Liver (tissue), 9 donors: Measurements from ENCODE around the gene TXLNA. TPM values are rescaled to one million over a fixed set of nuclear protein-coding genes. Genes with fewer than 3 reads are reported as not detected.

Experiments
- DNase-seq: peaks from one replicate; pipeline ENCODE4 v3.0.0-alpha.2; 2017; ENCODE audit warnings: low spot score
- H3K27ac ChIP-seq, 2 donors: one replicate each; pipeline ENCODE4 v1.7.0; 2013; ENCODE audit warnings: inconsistent platforms in 2 of 2, low read length in 2 of 2, control low read depth in 1 of 2, low read depth in 1 of 2, mild to moderate bottlenecking in 1 of 2
- H3K27me3 ChIP-seq, 4 donors: one replicate each; pipeline versions ENCODE4 v1.6.1 to v1.7.0; 2013; ENCODE audit warnings: low read length in 3 of 4, inconsistent platforms in 1 of 4, mild to moderate bottlenecking in 1 of 4, moderate library complexity in 1 of 4; ENCODE audit not compliant: control insufficient read depth in 4 of 4, insufficient read depth in 4 of 4
- H3K36me3 ChIP-seq, 4 donors: one replicate each; pipeline versions ENCODE4 v1.6.1 to v1.7.0; 2013; ENCODE audit warnings: low read length in 3 of 4, mild to moderate bottlenecking in 3 of 4, low read depth in 1 of 4, moderate library complexity in 1 of 4; ENCODE audit not compliant: control insufficient read depth in 4 of 4, insufficient read depth in 3 of 4
- H3K4me1 ChIP-seq, 4 donors: one replicate each; pipeline versions ENCODE4 v1.6.1 to v1.7.0; 2013; ENCODE audit warnings: low read length in 3 of 4, mild to moderate bottlenecking in 3 of 4, moderate library complexity in 1 of 4; ENCODE audit not compliant: control insufficient read depth in 4 of 4, insufficient read depth in 4 of 4
- H3K4me3 ChIP-seq, 3 donors: one replicate each; pipeline versions ENCODE4 v1.6.1 to v1.7.0; 2013; ENCODE audit warnings: low read length in 3 of 3, control low read depth in 1 of 3, low read depth in 1 of 3, mild to moderate bottlenecking in 1 of 3
- H3K9ac ChIP-seq, 2 donors: one replicate each; pipeline ENCODE4 v1.7.0; 2013; ENCODE audit warnings: low read length in 2 of 2, mild to moderate bottlenecking in 2 of 2, moderate library complexity in 2 of 2, control low read depth in 1 of 2, low read depth in 1 of 2
- H3K9me3 ChIP-seq, 4 donors: one replicate each; pipeline versions ENCODE4 v1.6.1 to v1.7.0; 2013; ENCODE audit warnings: low read length in 3 of 4; ENCODE audit not compliant: control insufficient read depth in 4 of 4
- CTCF ChIP-seq: fragments of 150-350 bp; IDR thresholded peaks from 2 replicates; pipeline ENCODE4 v1.5.1; 2017; ENCODE audit warnings: improper control_type of control experiment, low read depth, low read length; ENCODE audit not compliant: missing input control
- EGR1 ChIP-seq, 2 donors: IDR thresholded peaks; 2 replicates each; pipeline ENCODE4 v1.6.1; 2016 to 2018; ENCODE audit warnings: antibody characterized with exemption in 2 of 2, low read depth in 2 of 2
- FOXA1 ChIP-seq: IDR thresholded peaks from 2 replicates; pipeline ENCODE4 v1.6.1; 2016; ENCODE audit warnings: antibody characterized with exemption
- FOXA2 ChIP-seq: IDR thresholded peaks from 2 replicates; pipeline ENCODE4 v1.6.1; 2016; ENCODE audit warnings: antibody characterized with exemption
- GABPA ChIP-seq, 2 donors: IDR thresholded peaks in 1 of 2; conservative IDR thresholded peaks in 1 of 2; 2 replicates each; pipeline ENCODE4 v1.6.1; 2016; ENCODE audit warnings: antibody characterized with exemption in 2 of 2, mild to moderate bottlenecking in 1 of 2, moderate library complexity in 1 of 2
- HNF4A ChIP-seq, 2 donors: conservative IDR thresholded peaks; 2 replicates each; pipeline ENCODE4 v1.6.1; 2016; ENCODE audit warnings: antibody characterized with exemption in 2 of 2, mild to moderate bottlenecking in 2 of 2
- HNF4G ChIP-seq: IDR thresholded peaks from 2 replicates; pipeline ENCODE4 v1.6.1; 2016; ENCODE audit warnings: antibody characterized with exemption
- JUND ChIP-seq, 2 donors: IDR thresholded peaks; 2 replicates each; pipeline ENCODE4 v1.6.1; 2016; ENCODE audit warnings: antibody characterized with exemption in 2 of 2
- MAX ChIP-seq: IDR thresholded peaks from 2 replicates; pipeline ENCODE4 v1.6.1; 2016; ENCODE audit warnings: antibody characterized with exemption
- REST ChIP-seq: IDR thresholded peaks from 2 replicates; pipeline ENCODE4 v1.6.1; 2016; ENCODE audit warnings: antibody characterized with exemption, mild to moderate bottlenecking
- TAF1 ChIP-seq: conservative IDR thresholded peaks from 2 replicates; pipeline ENCODE4 v1.6.1; 2016; ENCODE audit warnings: antibody characterized with exemption, mild to moderate bottlenecking
- ZBTB33 ChIP-seq: IDR thresholded peaks from 2 replicates; pipeline ENCODE4 v1.6.1; 2016; ENCODE audit warnings: antibody characterized with exemption
- WGBS: extraction: QIAGEN DNeasy Blood & Tissue Kit; methylation state at CpG from one replicate; pipeline ENCODE4 v1.1.7; 2013; 5-methylcytosine and 5-hydroxymethylcytosine counted together
- polyA plus RNA-seq, 2 donors: library from polyadenylated mRNA; stranded (reverse) in 1 of 2; unstranded in 1 of 2; fragments of 200-250 nt in 1 of 2; fragments of >200 nt in 1 of 2; fragmentation: Nextera tagmentation in 1 of 2; extraction: Ambion mirVana in 1 of 2; gene quantifications; one replicate each; pipeline versions ENCODE4 v1.2.1 to v1.2.3, GENCODE V29; 2013 to 2015
- total RNA-seq, 2 donors: library from RNA; depleted of rRNA; stranded (reverse); fragments of >200 nt; gene quantifications; one replicate each; pipeline ENCODE4 v1.2.3, GENCODE V29; 2014
- donor health status: healthy.
- donor health status: healthy.
- donor health status: healthy.
- donor health status: healthy.
- donor health status: healthy.

Gene TXLNA
- total and polyA plus RNA-seq, 4 donors, result 17.9 to 46.7 (median 28.9) TPM

GRCh38 chr1:32198237-32199042 lies 19.0 kb downstream of the TXLNA start:
- Histone ChIP-seq H3K27me3 (no peaks in the 10 kb centered on the region), H3K27ac (no peak overlapping the region), H3K9ac (no peak overlapping the region), H3K36me3 (peaks cover 10 to 40% (median 31%) of the 10 kb centered on the region in 4 donors), H3K4me1 (peaks cover 0 to 34% (median 20%) of the 10 kb centered on the region in 4 donors), H3K9me3 (no peaks in the 10 kb centered on the region), H3K4me3 (no peak overlapping the region)
- WGBS, result 91% methylated on average over 3 of the region's 3 CpGs
- TF ChIP-seq ZBTB33, result no peak
- TF ChIP-seq GABPA (IDR thresholded peaks at IDR 0.05 in 1 of 2, conservative IDR thresholded peaks at IDR 0.05 in 1 of 2), result no peak
- no peak for TF ChIP-seq MAX
- no peak for TF ChIP-seq FOXA1
- no peak for DNase-seq

- Histone ChIP-seq H3K36me3 (peaks cover 10 to 33% (median 27%) of the 10 kb centered on the region in 4 donors), H3K9me3 (no peaks in the 10 kb centered on the region), H3K4me1 (peaks cover 0 to 34% (median 20%) of the 10 kb centered on the region in 4 donors), H3K4me3 (no peak overlapping the region), H3K27me3 (no peaks in the 10 kb centered on the region), H3K27ac (no peak overlapping the region), H3K9ac (no peak overlapping the region)
- TF ChIP-seq GABPA (IDR thresholded peaks at IDR 0.05 in 1 of 2, conservative IDR thresholded peaks at IDR 0.05 in 1 of 2), result no peak
- no peak for TF ChIP-seq REST
- no peak for TF ChIP-seq MAX
- TF ChIP-seq FOXA2, result no peak
- no peak for DNase-seq
- 79% methylated on average over 4 of the region's 4 CpGs for WGBS
These were observed 19.7 kb downstream of the TXLNA start for GRCh38 chr1:32199043-32199716.

GRCh38 chr1:32199717-32200072 lies 20.2 kb downstream of the TXLNA start:
- no peak overlapping the region for H3K4me3 ChIP-seq
- WGBS, result 29% methylated on average over 6 of the region's 6 CpGs
- peak overlapping the region in 1 of 2 donors; percentile 39 for H3K27ac ChIP-seq
- no peak overlapping the region for H3K9ac ChIP-seq
- H3K9me3 ChIP-seq, result no peaks in the 10 kb centered on the region
- DNase-seq, result no peak
- no peaks in the 10 kb centered on the region for H3K27me3 ChIP-seq
- H3K36me3 ChIP-seq, result peaks cover 10 to 28% (median 22%) of the 10 kb centered on the region in 4 donors
- peaks cover 0 to 34% (median 20%) of the 10 kb centered on the region in 4 donors for H3K4me1 ChIP-seq
- TF ChIP-seq REST, result no peak
- no peak for TF ChIP-seq HNF4G
- TF ChIP-seq JUND (IDR thresholded peaks at IDR 0.05), result no peak
- no peak for TF ChIP-seq EGR1 (IDR thresholded peaks at IDR 0.05; ENCODE audit: low read depth in 2 of 2)
- TF ChIP-seq MAX, result no peak
- no peak for TF ChIP-seq FOXA2
- no peak for TF ChIP-seq CTCF
- TF ChIP-seq TAF1, result no peak
- peak in 1 of 2 donors; percentile 30 for TF ChIP-seq HNF4A (conservative IDR thresholded peaks at IDR 0.05)
